ENCODE data around the gene BTRC. TPM values are rescaled to one million over a fixed set of nuclear protein-coding genes. Genes with fewer than 3 reads are reported as not detected.
A peak's percentile ranks its signal among the peaks of the same experiment; 100 is the strongest.

Gene BTRC
- total RNA-seq, 1 experiment from 2014 or later = 22.4 TPM

DNA sequence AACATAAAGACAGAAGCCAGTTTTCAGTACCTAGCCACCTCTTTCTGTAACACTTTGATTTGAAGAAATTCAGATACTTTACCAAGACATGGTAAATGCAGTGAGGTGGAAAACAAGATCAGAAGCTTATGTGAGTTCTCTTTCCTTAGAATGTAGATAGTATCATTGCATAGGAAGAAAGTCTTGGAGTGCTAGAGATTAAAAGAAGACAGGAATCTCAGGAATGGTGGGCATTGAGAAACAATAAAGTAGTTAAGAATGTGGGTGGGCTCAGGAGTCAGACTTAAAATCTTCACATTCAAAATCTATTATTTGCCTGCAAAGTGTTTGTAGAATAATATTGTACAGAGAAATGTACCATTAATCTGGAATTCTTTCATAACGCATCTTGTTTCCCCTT lies 175.2 kb downstream of the BTRC start (continued):
- TF ChIP-seq SP1 (CRISPR knock-in tag; conservative IDR thresholded peaks at IDR 0.05) = no peak
- TF ChIP-seq, protein P1, sequence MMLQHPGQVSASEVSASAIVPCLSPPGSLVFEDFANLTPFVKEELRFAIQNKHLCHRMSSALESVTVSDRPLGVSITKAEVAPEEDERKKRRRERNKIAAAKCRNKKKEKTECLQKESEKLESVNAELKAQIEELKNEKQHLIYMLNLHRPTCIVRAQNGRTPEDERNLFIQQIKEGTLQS (CRISPR knock-in tag; conservative IDR thresholded peaks at IDR 0.05) = no peak
- no peak for TF ChIP-seq NR1H2 (CRISPR knock-in tag; IDR thresholded peaks at IDR 0.05)
- TF ChIP-seq ELF4 (CRISPR knock-in tag; IDR thresholded peaks at IDR 0.05; ENCODE audit: low read depth) = no peak
- TF ChIP-seq, protein P2, sequence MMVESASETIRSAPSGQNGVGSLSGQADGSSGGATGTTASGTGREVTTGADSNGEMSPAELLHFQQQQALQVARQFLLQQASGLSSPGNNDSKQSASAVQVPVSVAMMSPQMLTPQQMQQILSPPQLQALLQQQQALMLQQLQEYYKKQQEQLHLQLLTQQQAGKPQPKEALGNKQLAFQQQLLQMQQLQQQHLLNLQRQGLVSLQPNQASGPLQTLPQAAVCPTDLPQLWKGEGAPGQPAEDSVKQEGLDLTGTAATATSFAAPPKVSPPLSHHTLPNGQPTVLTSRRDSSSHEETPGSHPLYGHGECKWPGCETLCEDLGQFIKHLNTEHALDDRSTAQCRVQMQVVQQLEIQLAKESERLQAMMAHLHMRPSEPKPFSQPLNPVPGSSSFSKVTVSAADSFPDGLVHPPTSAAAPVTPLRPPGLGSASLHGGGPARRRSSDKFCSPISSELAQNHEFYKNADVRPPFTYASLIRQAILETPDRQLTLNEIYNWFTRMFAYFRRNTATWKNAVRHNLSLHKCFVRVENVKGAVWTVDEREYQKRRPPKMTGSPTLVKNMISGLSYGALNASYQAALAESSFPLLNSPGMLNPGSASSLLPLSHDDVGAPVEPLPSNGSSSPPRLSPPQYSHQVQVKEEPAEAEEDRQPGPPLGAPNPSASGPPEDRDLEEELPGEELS (CRISPR knock-in tag; IDR thresholded peaks at IDR 0.05) = no peak
- no peak for TF ChIP-seq CREM (CRISPR knock-in tag; IDR thresholded peaks at IDR 0.05)
- no peak for TF ChIP-seq ATF1 (CRISPR knock-in tag; IDR thresholded peaks at IDR 0.05)

DNA sequence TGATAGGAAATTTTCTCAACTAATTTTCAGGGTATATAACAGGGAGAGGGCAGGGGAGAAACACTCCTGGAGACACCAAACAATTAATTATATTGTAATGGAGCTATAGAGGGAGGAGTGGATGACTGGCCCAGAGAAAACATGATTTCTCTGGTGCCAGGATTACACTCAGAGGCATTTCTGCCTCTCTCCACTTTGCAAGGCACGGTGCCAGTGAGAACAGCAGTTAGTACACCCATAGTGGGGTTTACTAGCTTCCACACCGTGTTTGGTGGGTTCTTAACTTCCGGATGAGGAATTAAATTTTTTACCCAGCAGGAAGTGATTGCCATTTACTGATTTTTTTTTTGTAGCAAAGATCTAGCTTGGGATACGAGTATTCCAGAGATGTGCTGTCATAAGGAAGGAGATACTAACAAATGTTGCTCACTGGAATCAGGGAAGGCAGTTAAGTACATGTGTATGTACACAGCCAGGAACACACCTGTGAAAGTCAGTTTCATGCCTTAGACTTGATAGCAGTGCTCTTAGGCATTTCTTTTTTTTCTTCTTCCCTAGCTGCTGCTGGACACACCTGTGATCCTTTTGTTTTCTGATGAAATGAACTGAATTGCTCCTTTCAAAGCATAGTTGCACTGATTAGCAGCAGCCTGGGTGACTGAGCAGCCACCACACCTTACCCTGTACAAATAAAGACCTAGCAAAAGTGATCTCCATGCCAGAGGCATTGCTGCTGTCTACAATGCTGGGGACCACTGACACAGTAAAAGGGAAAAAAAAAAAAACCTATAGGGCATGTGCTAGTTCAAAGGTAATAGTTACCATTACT lies 176.0 kb downstream of the BTRC start:
- no peak; the same call in 1 of the 2 replicates for ATAC-seq
- ChIA-PET POLR2A (no interaction called here), CTCF (interaction anchor here (0.6 to 1.6 kb wide), 6 partner anchors 10 to 229 kb away, joined by 3 to 8 read pairs (median 3); no protein-coding TSS in a partner anchor)
- peak overlapping the region; percentile 36; the same call in 1 of the 2 replicates for H3K27ac Mint-ChIP-seq
- no peak overlapping the region for H3K4me3 Mint-ChIP-seq
- no peaks in the 10 kb centered on the region for H3K27me3 Mint-ChIP-seq (ENCODE audit: low read depth)
- no peaks in the 10 kb centered on the region for H3K36me3 Mint-ChIP-seq
- H3K4me1 Mint-ChIP-seq = peaks cover 25% of the 10 kb centered on the region
- H3K9me3 Mint-ChIP-seq = no peaks in the 10 kb centered on the region
- TF ChIP-seq CBFB (CRISPR knock-in tag; IDR thresholded peaks at IDR 0.05; ENCODE audit: low read depth) = no peak
- TF ChIP-seq ELF4 (CRISPR knock-in tag; IDR thresholded peaks at IDR 0.05; ENCODE audit: low read depth) = no peak
- TF ChIP-seq TEAD4 (CRISPR knock-in tag; IDR thresholded peaks at IDR 0.05) = no peak
- TF ChIP-seq ATF1 (CRISPR knock-in tag; IDR thresholded peaks at IDR 0.05) = no peak
- TF ChIP-seq NFYB (CRISPR knock-in tag; conservative IDR thresholded peaks at IDR 0.05; ENCODE audit: low read depth) = no peak
- no peak for TF ChIP-seq ZNF423 (CRISPR knock-in tag; IDR thresholded peaks at IDR 0.05)
- no peak for TF ChIP-seq ESRRA (CRISPR knock-in tag; IDR thresholded peaks at IDR 0.05; ENCODE audit: borderline replicate concordance)
- no peak for TF ChIP-seq NR1H2 (CRISPR knock-in tag; IDR thresholded peaks at IDR 0.05)
- no peak for TF ChIP-seq IRF2 (CRISPR knock-in tag; IDR thresholded peaks at IDR 0.05; ENCODE audit: borderline replicate concordance, low read depth)
- no peak for TF ChIP-seq EMX1 (CRISPR knock-in tag; IDR thresholded peaks at IDR 0.05)
- TF ChIP-seq OVOL2 (CRISPR knock-in tag; IDR thresholded peaks at IDR 0.05; ENCODE audit: borderline replicate concordance) = no peak
- no peak for TF ChIP-seq ZNF121 (CRISPR knock-in tag; IDR thresholded peaks at IDR 0.05)
- TF ChIP-seq FOXP1 (CRISPR knock-in tag; IDR thresholded peaks at IDR 0.05; ENCODE audit: borderline replicate concordance) = no peak
- TF ChIP-seq NFE2L1 (CRISPR knock-in tag; IDR thresholded peaks at IDR 0.05) = no peak
- TF ChIP-seq, protein P3, sequence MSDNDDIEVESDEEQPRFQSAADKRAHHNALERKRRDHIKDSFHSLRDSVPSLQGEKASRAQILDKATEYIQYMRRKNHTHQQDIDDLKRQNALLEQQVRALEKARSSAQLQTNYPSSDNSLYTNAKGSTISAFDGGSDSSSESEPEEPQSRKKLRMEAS (CRISPR knock-in tag; IDR thresholded peaks at IDR 0.05) = no peak
- TF ChIP-seq, protein P4, sequence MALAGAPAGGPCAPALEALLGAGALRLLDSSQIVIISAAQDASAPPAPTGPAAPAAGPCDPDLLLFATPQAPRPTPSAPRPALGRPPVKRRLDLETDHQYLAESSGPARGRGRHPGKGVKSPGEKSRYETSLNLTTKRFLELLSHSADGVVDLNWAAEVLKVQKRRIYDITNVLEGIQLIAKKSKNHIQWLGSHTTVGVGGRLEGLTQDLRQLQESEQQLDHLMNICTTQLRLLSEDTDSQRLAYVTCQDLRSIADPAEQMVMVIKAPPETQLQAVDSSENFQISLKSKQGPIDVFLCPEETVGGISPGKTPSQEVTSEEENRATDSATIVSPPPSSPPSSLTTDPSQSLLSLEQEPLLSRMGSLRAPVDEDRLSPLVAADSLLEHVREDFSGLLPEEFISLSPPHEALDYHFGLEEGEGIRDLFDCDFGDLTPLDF (CRISPR knock-in tag; IDR thresholded peaks at IDR 0.05) = no peak
- no peak for TF ChIP-seq ZNF232 (CRISPR knock-in tag; IDR thresholded peaks at IDR 0.05)
- TF ChIP-seq, protein P5, sequence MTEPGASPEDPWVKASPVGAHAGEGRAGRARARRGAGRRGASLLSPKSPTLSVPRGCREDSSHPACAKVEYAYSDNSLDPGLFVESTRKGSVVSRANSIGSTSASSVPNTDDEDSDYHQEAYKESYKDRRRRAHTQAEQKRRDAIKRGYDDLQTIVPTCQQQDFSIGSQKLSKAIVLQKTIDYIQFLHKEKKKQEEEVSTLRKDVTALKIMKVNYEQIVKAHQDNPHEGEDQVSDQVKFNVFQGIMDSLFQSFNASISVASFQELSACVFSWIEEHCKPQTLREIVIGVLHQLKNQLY (CRISPR knock-in tag; IDR thresholded peaks at IDR 0.05) = no peak
- no peak for TF ChIP-seq GRHL2 (CRISPR knock-in tag; IDR thresholded peaks at IDR 0.05; ENCODE audit: insufficient replicate concordance, severe bottlenecking)
- no peak for DNase-seq (ENCODE audit: low spot score)
